ENCODE measurements around the gene CLASP1. TPM values are rescaled to one million over a fixed set of nuclear protein-coding genes. Genes with fewer than 3 reads are reported as not detected.

CLASP1 gene
- total RNA-seq, 1 experiment from 2014 or later = 45.9 TPM

DNA sequence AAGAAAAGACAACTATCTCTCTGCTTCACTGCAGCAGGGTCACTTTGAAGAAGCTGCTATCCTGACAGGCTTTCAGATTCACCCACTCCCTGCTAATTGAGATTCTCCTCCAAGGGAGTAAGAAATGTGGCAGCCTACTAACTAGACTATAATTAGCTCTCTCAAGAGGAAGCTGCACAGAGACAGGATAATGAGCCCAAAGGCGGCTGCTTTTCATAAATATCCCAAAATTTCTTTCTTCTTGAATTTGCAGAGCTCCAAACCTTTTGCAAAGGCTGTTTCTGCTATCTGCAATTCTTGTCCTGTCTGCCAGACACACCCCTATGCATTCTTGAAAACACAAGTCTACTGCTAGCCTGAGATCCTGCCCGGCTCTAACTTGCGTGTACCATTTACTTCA, 172.6 kb downstream of the CLASP1 start:
- Histone ChIP-seq H3K27me3 (ENCODE audit: insufficient read depth, low read length) (no peaks in the 10 kb centered on the region), H2AFZ (ENCODE audit: low read length) (no peak overlapping the region), H4K8ac (replicated peaks; ENCODE audit: insufficient read length, low read depth, low read length) (no peak overlapping the region), H3K4me1 (ENCODE audit: insufficient read depth, low read length) (no peaks in the 10 kb centered on the region; the same call in 1 of the 2 replicates), H3K79me1 (ENCODE audit: insufficient read depth, low read depth, low read length, poor library complexity, severe bottlenecking) (no peaks in the 10 kb centered on the region), H2BK12ac (ENCODE audit: insufficient read length, low read depth, low read length) (no peak overlapping the region), H3K4ac (ENCODE audit: low read depth, low read length) (no peak overlapping the region), H2BK120ac (ENCODE audit: low read depth, low read length, poor library complexity, severe bottlenecking) (no peak overlapping the region), H2BK20ac (ENCODE audit: low read depth, low read length, poor library complexity, severe bottlenecking) (no peak overlapping the region), H3K79me2 (ENCODE audit: insufficient read depth, low read length) (0 out of 2 replicates have a peak, but pooled peaks cover 3% of the 10 kb centered on the region), H2AK5ac (ENCODE audit: insufficient read length, low read length) (no peak overlapping the region), H3K56ac (ENCODE audit: insufficient read length, low read depth, low read length) (no peak overlapping the region), H3K9ac (ENCODE audit: extremely low read depth, insufficient read length, low read length) (no peak overlapping the region), H3K23me2 (ENCODE audit: insufficient read length, low read depth, low read length, poor library complexity, severe bottlenecking) (no peaks in the 10 kb centered on the region), H3K9me3 (ENCODE audit: control insufficient read depth, low read depth, low read length) (no peaks in the 10 kb centered on the region), H2BK5ac (ENCODE audit: insufficient read length, low read length) (no peak overlapping the region), H3T11ph (ENCODE audit: low read length) (no peak overlapping the region), H2BK15ac (ENCODE audit: low read depth, low read length) (no peak overlapping the region), H4K5ac (ENCODE audit: insufficient read length, low read depth, low read length) (no peak overlapping the region), H3K14ac (ENCODE audit: insufficient read depth, low read length) (no peak overlapping the region), H3K18ac (ENCODE audit: insufficient read length, low read depth, low read length) (no peak overlapping the region), H3K27ac (ENCODE audit: insufficient read length, low read depth, low read length) (no peak overlapping the region), H3K4me2 (ENCODE audit: insufficient read depth, insufficient read length, low read length) (no peak overlapping the region), H3K23ac (ENCODE audit: insufficient read length, low read depth, low read length) (no peak overlapping the region), H4K91ac (ENCODE audit: insufficient read length, low read depth, low read length) (no peak overlapping the region), H4K20me1 (ENCODE audit: control insufficient read depth, insufficient read depth, insufficient read length) (no peaks in the 10 kb centered on the region)
- Mint-ChIP-seq H3K27ac (peak overlapping the region in 2 of 3 experiments; percentile 30 to 64; a peak in 4 of 7 replicates), H3K9me3 (no peaks in the 10 kb centered on the region), H3K36me3 (ENCODE audit: insufficient read depth in 1 of 3, low read depth in 3 of 3) (no peaks in the 10 kb centered on the region; a peak in 1 of 7 replicates), H3K4me1 (peaks cover 33 to 34% of the 10 kb centered on the region in 2 experiments), H3K27me3 (ENCODE audit: low read depth) (no peaks in the 10 kb centered on the region), H3K4me3 (no peak overlapping the region)
- no peak for DNase-seq
- WGBS (ENCODE audit: extremely low coverage, insufficient read length, low lambda C conversion rate) = no CpG with 5 or more reads among the region's 3 CpGs
- TF ChIP-seq, protein P1, sequence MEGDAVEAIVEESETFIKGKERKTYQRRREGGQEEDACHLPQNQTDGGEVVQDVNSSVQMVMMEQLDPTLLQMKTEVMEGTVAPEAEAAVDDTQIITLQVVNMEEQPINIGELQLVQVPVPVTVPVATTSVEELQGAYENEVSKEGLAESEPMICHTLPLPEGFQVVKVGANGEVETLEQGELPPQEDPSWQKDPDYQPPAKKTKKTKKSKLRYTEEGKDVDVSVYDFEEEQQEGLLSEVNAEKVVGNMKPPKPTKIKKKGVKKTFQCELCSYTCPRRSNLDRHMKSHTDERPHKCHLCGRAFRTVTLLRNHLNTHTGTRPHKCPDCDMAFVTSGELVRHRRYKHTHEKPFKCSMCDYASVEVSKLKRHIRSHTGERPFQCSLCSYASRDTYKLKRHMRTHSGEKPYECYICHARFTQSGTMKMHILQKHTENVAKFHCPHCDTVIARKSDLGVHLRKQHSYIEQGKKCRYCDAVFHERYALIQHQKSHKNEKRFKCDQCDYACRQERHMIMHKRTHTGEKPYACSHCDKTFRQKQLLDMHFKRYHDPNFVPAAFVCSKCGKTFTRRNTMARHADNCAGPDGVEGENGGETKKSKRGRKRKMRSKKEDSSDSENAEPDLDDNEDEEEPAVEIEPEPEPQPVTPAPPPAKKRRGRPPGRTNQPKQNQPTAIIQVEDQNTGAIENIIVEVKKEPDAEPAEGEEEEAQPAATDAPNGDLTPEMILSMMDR (conservative IDR thresholded peaks at IDR 0.05) = no peak

All from H9 (cell line).